Measurements from ENCODE around the gene NUP62.
"Not testable (repeated sequence)": the region's sequence is repeated elsewhere in the genome, so short reads cannot be mapped to it uniquely, and the experiment has no call there.

The NUP62 gene

DNA sequence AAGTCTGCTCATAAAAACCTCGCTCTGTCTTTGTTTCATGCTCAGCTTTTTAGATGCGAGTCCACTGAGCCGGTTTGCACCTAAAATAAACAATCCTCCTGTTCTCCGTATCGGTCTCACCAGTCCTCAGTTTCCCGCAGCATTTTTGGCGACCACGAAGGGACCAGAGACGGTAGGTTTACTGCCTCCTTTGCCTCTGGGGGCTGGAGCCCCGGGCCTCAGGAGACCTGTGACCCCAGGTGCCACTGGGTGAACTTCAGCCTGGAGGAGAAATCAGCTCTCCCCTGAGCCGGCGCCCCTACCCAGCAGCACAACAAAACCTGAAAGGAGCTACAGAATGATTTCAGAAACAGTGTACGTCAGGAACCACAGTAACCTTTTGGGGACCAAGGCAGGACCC is 23.6 kb upstream of the NUP62 start:
- DNase-seq = no peak
- in situ Hi-C loops (cut with MboI; ENCODE audit: low pct_unique_long_range_greater_than_20kb, low sequenced_read_pairs) = no loop called here

DNA sequence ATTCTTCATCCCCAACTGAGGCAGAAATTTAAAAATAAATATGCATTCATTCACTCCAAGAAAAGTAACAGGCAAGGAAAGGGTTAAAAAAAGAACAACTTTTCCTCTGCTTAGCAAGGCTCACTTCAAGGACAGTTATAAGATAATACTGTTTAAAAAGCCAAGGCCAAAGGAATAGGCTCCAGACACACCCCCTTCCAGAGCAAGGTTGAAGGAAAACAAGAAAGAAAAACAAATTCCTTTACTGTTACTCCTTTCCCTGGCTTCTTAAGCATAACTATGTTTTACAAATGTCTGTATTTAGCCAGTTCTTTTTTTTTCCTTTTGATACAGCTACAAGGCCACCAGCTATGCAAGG is 23.2 kb upstream of the NUP62 start:
- DNase-seq = no peak
- in situ Hi-C loops (cut with MboI; ENCODE audit: low pct_unique_long_range_greater_than_20kb, low sequenced_read_pairs) = no loop called here

DNA sequence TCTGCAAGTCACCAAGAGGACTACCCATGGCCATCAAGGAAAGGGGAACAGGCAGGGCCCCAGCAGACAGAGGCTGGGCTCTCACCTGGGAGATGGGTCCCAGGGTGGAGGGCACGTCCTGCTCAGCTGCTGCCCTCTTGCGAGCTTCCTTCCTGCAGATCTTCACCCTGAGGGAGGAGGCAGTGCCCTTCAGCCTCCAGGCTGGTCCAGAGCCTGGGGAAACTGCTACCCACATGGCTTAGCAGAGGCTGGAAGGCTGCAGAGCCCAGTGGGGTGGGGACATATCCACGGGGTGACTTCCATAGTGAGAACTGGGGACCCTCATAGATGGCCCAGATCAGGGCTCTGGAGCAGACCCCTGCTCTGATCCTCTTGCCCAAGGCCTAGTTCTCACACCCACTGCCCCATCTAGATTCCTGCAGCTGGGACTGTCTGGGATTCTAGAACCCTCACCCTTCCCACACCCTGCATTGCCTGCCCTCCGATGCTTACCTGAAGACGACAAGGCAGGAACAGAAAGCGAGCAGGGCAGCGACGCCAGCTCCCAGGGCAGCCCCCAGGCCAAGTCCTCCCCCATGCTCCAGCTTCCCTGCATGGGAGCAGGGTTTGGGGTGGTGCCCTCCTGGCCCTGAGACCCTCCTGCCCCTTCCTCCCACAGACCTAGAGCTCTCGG is 22.6 kb upstream of the NUP62 start:
- no peak for DNase-seq
- in situ Hi-C loops (cut with MboI; ENCODE audit: low pct_unique_long_range_greater_than_20kb, low sequenced_read_pairs) = no loop called here

DNA sequence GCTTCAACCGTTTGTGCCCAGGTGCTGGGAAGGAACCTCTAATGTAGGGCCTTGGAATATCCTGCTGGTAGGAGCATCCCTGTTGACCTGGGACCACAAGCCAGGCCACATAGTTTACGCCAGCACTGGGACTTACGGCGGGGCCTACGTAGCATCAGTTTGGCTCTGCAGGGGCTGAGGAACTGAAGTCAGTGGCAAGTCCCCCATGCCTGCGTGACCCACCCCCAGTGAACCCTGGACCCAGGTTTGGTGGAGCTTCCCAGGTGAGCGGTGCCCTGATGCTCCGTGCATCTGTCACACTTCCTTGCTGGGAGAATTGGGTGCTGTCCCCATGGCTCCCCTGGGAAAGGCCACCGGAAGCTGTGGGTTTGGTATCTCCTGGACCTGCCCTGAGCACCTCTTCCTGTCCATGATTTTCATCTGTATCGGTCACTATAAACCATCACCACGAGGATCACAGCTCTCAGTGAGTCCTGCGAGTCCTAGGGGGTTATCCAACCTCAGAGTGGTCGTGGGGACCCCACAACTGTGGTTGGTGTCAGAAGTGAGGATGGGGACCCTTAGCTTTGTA is 21.7 kb upstream of the NUP62 start:
- DNase-seq = no peak
- in situ Hi-C loops (cut with MboI; ENCODE audit: low pct_unique_long_range_greater_than_20kb, low sequenced_read_pairs) = no loop called here

GRCh38 chr19:49950590-49950948 is 21.3 kb upstream of the NUP62 start:
- no peak for DNase-seq
- in situ Hi-C loops (cut with MboI; ENCODE audit: low pct_unique_long_range_greater_than_20kb, low sequenced_read_pairs) = no loop called here

DNA sequence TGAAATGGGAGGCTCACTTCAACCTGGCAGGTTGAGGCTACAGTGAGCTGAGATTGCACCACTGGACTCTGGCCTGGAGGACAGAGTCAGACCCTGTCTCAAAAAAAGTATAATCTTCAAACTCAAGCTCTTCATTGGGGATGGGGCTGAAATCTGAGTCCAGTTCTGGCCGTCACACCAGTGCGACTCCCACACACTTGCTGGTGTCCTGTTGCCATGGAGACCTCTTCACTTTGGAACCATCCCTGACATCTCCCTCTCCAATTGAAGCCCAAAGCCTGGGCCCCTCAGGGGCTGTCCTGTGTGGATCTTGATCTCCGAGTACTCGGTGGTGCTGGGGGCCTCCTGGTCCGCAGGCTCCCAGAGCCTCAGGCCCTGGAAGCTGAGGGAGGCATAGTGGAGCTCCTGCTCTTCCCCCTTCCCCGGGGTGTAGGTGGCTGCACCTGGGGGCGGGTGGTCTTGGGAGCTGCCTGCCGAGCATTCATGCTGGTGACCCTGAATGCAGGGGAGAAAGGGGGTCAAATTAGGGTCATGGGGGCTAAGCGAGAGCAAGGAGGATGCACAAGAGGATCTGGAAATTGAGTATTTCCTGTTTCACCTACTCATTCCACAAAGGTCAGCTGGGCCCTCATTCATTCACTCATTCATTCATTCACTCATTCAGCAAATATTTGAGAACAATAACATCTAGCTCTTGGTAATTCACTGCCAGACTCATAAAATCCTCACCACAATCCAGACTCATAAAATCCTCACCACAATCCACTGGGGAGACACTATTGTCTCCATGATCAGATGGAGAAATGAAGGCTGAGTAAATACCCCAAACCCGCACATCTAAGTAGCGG is 20.7 kb upstream of the NUP62 start:
- no peak for DNase-seq
- in situ Hi-C loops (cut with MboI; ENCODE audit: low pct_unique_long_range_greater_than_20kb, low sequenced_read_pairs) = no loop called here

DNA sequence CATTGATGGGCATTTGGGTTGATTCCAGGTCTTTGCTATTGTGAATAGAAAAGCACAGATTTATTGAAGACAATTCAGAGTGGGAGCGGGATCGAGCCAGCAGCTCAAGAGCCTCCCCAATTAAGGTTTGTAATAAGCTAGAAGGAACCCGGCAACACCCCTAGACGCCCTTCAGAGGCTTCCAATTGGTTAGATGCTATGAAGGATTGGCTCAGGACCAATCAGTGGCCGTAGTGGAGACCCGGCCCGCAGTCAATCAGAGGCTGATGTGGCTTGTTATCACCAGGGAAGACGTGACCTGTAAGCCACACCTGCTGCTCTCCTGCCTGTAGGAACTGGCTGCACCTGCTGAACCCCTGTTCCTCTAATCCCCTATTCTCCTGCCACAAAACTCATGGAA is 17.1 kb upstream of the NUP62 start:
- no peak for DNase-seq
- in situ Hi-C loops (cut with MboI; ENCODE audit: low pct_unique_long_range_greater_than_20kb, low sequenced_read_pairs) = no loop called here

DNA sequence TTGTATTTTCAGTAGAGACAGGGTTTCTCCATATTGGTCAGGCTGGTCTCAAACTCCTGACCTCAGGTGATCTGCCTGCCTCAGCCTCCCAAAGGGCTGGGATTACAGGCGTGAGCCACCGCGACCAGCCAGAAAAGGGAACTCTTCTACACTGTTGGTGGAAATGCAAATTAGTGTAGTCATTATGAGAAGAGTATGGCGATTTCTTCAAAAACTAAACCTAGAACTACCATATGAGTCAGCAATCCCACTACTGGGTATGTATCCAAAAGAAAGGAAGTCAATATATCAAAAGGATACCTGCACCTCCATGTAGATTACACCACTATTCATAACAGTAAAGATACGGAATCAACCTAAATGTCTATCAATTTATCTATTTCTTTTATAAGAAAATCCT is 15.3 kb upstream of the NUP62 start:
- DNase-seq; in situ Hi-C loops (cut with MboI; ENCODE audit: low pct_unique_long_range_greater_than_20kb, low sequenced_read_pairs): not testable (repeated sequence)

DNA sequence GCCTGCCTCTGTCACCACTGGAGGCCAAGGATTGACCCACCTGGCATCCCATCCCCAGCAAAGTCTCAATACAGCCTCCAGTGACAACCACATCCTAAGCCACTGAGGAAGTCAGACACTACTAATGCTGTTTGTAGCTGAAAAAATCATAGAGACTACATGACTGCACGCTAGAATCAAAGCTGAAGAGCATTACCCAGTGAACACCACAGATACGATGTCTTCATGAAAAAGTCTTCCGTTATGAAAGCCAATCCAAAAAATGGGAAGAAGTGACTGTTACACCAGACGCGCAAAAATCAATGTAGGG is 11.1 kb upstream of the NUP62 start:
- DNase-seq = no peak
- in situ Hi-C loops (cut with MboI; ENCODE audit: low pct_unique_long_range_greater_than_20kb, low sequenced_read_pairs) = no loop called here

GRCh38 chr19:49939721-49940481 is 10.6 kb upstream of the NUP62 start:
- in situ Hi-C loops (cut with MboI; ENCODE audit: low pct_unique_long_range_greater_than_20kb, low sequenced_read_pairs) = no loop called here
- no peak for DNase-seq

DNA sequence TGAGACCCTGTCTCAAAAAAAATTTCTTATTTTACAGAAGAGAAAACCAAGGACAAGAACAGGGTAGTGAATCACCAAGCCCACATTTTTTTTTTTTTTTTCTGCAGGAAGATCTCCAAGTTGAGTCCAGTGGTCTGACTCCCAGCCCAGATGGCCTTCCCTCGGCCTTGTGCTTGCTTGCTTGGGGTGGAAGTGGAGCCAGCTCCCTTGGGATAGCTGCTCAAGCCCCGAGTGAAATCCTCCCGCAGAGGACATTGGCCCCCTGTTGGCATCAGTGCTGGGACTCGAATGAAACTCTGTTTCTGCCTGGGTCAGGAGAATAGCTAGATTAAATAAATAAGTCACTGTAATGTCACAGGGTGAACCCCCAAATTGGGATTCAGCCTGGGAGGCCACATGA is 9.4 kb upstream of the NUP62 start:
- no peak for DNase-seq
- in situ Hi-C loops (cut with MboI; ENCODE audit: low pct_unique_long_range_greater_than_20kb, low sequenced_read_pairs) = no loop called here

DNA sequence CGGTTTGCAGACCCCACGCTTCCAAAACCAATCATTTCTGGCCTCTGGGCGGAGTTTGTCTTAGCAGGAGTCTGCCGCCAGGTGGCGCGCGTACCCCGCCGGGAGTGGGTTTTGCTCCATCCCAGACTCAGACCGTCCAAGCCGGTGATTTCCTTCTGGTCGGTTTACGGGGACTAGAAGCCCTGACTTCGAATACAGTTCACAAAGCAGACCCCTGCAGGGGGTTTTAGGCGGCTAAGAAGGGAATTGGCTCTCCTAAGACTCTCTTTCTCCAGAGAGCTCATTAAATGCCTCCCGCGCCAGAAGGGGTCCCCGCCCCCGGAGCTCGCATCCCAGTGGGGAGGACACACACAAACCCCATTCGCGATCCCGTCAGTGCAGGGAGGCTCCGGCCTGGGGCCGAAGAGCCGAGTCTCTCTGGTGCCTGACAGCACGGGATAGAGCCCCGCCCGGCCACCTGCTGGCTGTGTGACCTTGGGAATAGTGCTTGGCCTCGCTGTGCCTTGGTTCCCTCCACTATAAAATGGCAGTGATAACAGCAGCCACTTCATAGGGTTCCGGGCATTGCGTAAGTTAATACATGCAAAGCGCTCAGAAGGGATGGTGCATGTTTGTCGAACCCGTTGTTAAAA is 8.6 kb upstream of the NUP62 start:
- in situ Hi-C loops (cut with MboI; ENCODE audit: low pct_unique_long_range_greater_than_20kb, low sequenced_read_pairs) = no loop called here

GRCh38 chr19:49936549-49936948 is 7.2 kb upstream of the NUP62 start:
- no peak for DNase-seq
- in situ Hi-C loops (cut with MboI; ENCODE audit: low pct_unique_long_range_greater_than_20kb, low sequenced_read_pairs) = no loop called here

More for the DNA sequence above, 8.6 kb upstream of the NUP62 start:
- peak; percentile 86 for DNase-seq

DNA sequence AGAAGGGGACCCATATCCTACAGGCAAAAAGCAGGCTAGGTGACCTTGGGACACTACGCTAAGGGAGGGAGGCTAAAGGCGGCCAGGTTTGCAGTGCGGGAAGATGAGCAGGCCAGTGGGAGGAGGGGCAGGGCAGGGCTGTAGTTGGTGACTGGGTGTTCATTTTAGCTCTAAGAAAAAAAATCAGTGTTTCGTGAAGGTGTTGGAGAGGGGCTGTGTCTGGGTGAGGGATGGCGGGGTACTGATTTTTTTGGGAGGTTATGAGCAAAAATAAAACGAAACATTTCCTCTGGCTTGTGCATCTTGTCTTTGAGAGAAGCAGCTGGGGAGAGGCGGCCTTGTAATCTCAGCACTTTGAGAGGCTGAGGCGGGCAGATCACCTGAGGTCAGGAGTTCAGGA is 4.3 kb upstream of the NUP62 start:
- DNase-seq = no peak
- in situ Hi-C loops (cut with MboI; ENCODE audit: low pct_unique_long_range_greater_than_20kb, low sequenced_read_pairs) = no loop called here

DNA sequence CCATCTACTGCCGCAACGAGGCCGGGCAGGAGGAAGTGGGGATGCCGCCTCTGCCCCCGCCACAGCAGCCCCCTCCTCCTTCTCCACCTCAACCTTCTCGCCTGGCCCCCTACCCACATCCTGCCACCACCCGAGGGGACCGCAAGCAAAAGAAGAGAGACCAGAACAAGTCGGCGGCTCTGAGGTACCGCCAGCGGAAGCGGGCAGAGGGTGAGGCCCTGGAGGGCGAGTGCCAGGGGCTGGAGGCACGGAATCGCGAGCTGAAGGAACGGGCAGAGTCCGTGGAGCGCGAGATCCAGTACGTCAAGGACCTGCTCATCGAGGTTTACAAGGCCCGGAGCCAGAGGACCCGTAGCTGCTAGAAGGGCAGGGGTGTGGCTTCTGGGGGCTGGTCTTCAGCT is 3.4 kb upstream of the NUP62 start:
- DNase-seq = no peak
- in situ Hi-C loops (cut with MboI; ENCODE audit: low pct_unique_long_range_greater_than_20kb, low sequenced_read_pairs) = no loop called here

GRCh38 chr19:49932041-49932451 is 2.7 kb upstream of the NUP62 start:
- in situ Hi-C loops (cut with MboI; ENCODE audit: low pct_unique_long_range_greater_than_20kb, low sequenced_read_pairs) = no loop called here
- no peak for DNase-seq

- in situ Hi-C loops (cut with MboI; ENCODE audit: low pct_unique_long_range_greater_than_20kb, low sequenced_read_pairs) = no loop called here
- DNase-seq = no peak
These were observed 2.2 kb upstream of the NUP62 start for GRCh38 chr19:49931293-49932040.

- in situ Hi-C loops (cut with MboI; ENCODE audit: low pct_unique_long_range_greater_than_20kb, low sequenced_read_pairs) = no loop called here
- DNase-seq = no peak
These were observed 1.2 kb upstream of the NUP62 start for GRCh38 chr19:49930483-49931011.

Data from KBM-7 (cell line).